Measurements from ENCODE around the gene CLCN4.

The CLCN4 gene

GRCh38 chrX:10183760-10184159 lies 27.0 kb downstream of the CLCN4 start:
- H3K4me3 ChIP-seq: no peak overlapping the region
- H3K27me3 ChIP-seq: no peaks in the 10 kb centered on the region
- H3K4me1 ChIP-seq: no peaks in the 10 kb centered on the region
- H3K36me3 ChIP-seq: no peaks in the 10 kb centered on the region
- no peak for DNase-seq
- intact Hi-C loops (cut with DNase I; ENCODE audit: low total_unique reads): no loop called here
- no peak overlapping the region for H3K27ac ChIP-seq
- TF ChIP-seq CTCF (IDR thresholded peaks at IDR 0.05): no peak
- H3K9me3 ChIP-seq: no peaks in the 10 kb centered on the region

- DNase-seq: no peak
- Histone ChIP-seq H3K27ac (no peak overlapping the region), H3K4me1 (no peaks in the 10 kb centered on the region), H3K36me3 (no peaks in the 10 kb centered on the region), H3K27me3 (no peaks in the 10 kb centered on the region), H3K4me3 (no peak overlapping the region), H3K9me3 (no peaks in the 10 kb centered on the region)
- no peak for TF ChIP-seq CTCF (IDR thresholded peaks at IDR 0.05)
- intact Hi-C loops (cut with DNase I; ENCODE audit: low total_unique reads): no loop called here
These were observed 27.6 kb downstream of the CLCN4 start for GRCh38 chrX:10184411-10184810.

GRCh38 chrX:10186355-10186754 lies 29.6 kb downstream of the CLCN4 start:
- DNase-seq: no peak
- intact Hi-C loops (cut with DNase I; ENCODE audit: low total_unique reads): loop anchor here (5.0 kb wide), 1 partner anchor 536 kb away; no protein-coding TSS in a partner anchor
- TF ChIP-seq CTCF (IDR thresholded peaks at IDR 0.05): no peak
- peaks cover 0 to 5% (median 0%) of the 10 kb centered on the region in 4 donors for H3K4me1 ChIP-seq
- H3K4me3 ChIP-seq: no peak overlapping the region
- H3K36me3 ChIP-seq: no peaks in the 10 kb centered on the region
- H3K27ac ChIP-seq: no peak overlapping the region
- H3K27me3 ChIP-seq: no peaks in the 10 kb centered on the region
- no peaks in the 10 kb centered on the region for H3K9me3 ChIP-seq

DNA sequence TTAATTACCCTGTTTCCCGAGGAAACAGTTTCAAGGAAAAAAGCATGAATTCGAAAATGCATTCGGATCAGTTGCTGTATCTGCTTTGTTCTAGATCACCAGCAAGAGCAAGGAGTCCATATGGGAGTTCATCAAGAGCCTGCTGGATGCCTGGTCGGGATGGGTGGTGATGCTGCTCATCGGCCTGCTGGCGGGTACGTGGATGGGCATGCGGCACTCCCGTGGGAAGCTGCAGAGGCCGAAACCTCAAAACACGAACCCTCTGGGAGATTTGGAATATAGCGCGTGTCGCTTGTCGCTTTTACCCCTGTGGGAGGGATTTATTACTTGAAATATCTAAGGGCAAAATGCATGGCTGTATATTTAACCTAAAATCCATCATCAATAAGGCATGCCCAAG lies 30.6 kb downstream of the CLCN4 start:
- intact Hi-C loops (cut with DNase I; ENCODE audit: low total_unique reads): loop anchor here (5.0 kb wide), 1 partner anchor 535 kb away; no protein-coding TSS in a partner anchor
- no peak for TF ChIP-seq CTCF (IDR thresholded peaks at IDR 0.05)

DNA sequence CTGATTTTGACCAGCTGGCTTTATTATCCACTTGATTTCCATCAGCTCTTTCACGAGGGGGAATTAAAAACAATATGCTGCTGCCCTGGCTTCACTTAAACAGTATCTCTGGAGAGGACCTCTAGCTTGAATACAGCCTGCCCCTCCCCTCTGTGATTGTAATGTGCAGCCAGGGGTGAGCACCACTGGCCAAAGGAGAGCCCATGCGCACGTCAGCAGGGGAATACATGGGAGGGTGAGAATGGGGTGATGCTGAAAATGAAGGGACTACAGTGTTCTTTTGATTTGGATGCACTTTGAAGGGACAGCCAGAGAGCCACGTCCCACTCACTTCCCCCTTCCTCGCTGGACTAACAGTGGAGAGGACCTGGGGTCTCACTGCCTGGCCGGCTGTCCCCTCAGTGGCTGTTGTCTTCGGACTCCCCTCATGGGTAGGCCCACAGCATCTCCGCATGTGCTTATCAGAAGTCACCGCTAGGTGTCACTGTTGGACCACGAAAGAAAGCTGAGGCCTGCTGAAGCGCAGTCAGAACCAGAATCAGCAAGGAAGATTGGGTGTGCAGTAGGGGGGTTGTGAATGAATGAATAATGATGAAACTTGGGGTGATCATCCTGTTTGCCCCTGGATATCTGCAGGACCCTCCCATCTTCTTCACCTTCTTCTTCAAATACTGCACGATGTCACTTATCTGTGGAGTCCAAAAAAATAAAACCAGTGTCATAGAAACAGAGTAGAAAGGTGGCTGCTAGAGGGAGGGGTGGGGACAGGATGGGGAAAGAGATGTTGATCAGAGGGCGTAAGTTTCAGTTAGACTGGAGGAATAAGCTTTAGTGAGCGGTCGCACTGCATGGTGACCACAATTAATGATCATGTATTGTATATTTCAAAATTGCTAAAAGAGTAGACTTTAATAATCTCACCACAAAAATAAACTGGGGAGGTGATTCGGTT lies 32.8 kb downstream of the CLCN4 start:
- no peaks in the 10 kb centered on the region for H3K27me3 ChIP-seq
- H3K4me3 ChIP-seq: no peak overlapping the region
- peak; percentile 57 to 73 for DNase-seq
- intact Hi-C loops (cut with DNase I; ENCODE audit: low total_unique reads): loop anchor here (5.0 kb wide), 3 partner anchors 433 to 948 kb away; partner anchors contain the start of gene MID1
- peak; percentile 52 to 75 for TF ChIP-seq CTCF (IDR thresholded peaks at IDR 0.05)
- peaks cover 0 to 5% (median 0%) of the 10 kb centered on the region in 4 donors for H3K4me1 ChIP-seq
- no peak overlapping the region for H3K27ac ChIP-seq
- H3K36me3 ChIP-seq: no peaks in the 10 kb centered on the region
- H3K9me3 ChIP-seq: no peaks in the 10 kb centered on the region

More for the DNA sequence above, 30.6 kb downstream of the CLCN4 start:
- Histone ChIP-seq H3K27ac (no peak overlapping the region), H3K36me3 (no peaks in the 10 kb centered on the region), H3K27me3 (no peaks in the 10 kb centered on the region), H3K9me3 (no peaks in the 10 kb centered on the region), H3K4me1 (peaks cover 0 to 5% (median 0%) of the 10 kb centered on the region in 4 donors), H3K4me3 (no peak overlapping the region)
- DNase-seq: no peak
